HepG2 (cell line): ENCODE measurements around the gene TPI1. TPM values are rescaled to one million over a fixed set of nuclear protein-coding genes. Genes with fewer than 3 reads are reported as not detected.
A peak's percentile ranks its signal among the peaks of the same experiment; 100 is the strongest.

Experiments
- ATM ChIP-seq: fragments of 450-650 bp; IDR thresholded peaks from 2 replicates; pipeline ENCODE4 v1.7.1; 2017; ENCODE audit warnings: mild to moderate bottlenecking, borderline replicate concordance
- GABPA ChIP-seq, 2 experiments: IDR thresholded peaks; 2 replicates each; pipeline ENCODE4 v1.6.1; 2011 to 2016; ENCODE audit warnings: low read depth in 2 of 2, low read length in 1 of 2, missing biosample characterization in 1 of 2, missing genetic modification characterization in 1 of 2
- KDM6A ChIP-seq: IDR thresholded peaks from 2 replicates; pipeline ENCODE4 v1.6.1; 2016; ENCODE audit warnings: low read depth
- PBX3 ChIP-seq: sonication (generic); formaldehyde crosslinking; IDR thresholded peaks from 2 replicates; pipeline ENCODE4 v1.8.1; 2023; ENCODE audit warnings: missing genetic modification reagents, inconsistent platforms, borderline replicate concordance
- PHF21A ChIP-seq: sonication (generic); formaldehyde crosslinking; IDR thresholded peaks from 2 replicates; pipeline ENCODE4 v1.5.0; 2020; ENCODE audit warnings: mild to moderate bottlenecking, missing genetic modification reagents
- RFX5 ChIP-seq: IDR thresholded peaks from 2 replicates; pipeline ENCODE4 v1.6.1; 2011; ENCODE audit warnings: low read depth, low read length, improper control_type of control experiment
- SKIL ChIP-seq: sonication (generic); formaldehyde crosslinking; IDR thresholded peaks from 2 replicates; pipeline ENCODE4 v1.8.0; 2022; ENCODE audit warnings: missing genetic modification reagents, mild to moderate bottlenecking, moderate library complexity, borderline replicate concordance
- SOX13 ChIP-seq, 3 experiments: fragments of 450-650 bp in 1 of 3; sonication (generic) in 1 of 3; formaldehyde crosslinking in 1 of 3; IDR thresholded peaks in 2 of 3; conservative IDR thresholded peaks in 1 of 3; 2 replicates each; pipeline versions ENCODE4 v1.5.0 to v1.6.1; 2016 to 2020; ENCODE audit warnings: antibody characterized with exemption in 1 of 3, mild to moderate bottlenecking in 1 of 3, missing compliant biosample characterization in 1 of 3, missing genetic modification reagents in 1 of 3, moderate library complexity in 1 of 3
- THYN1 ChIP-seq: sonication (generic); formaldehyde crosslinking; IDR thresholded peaks from 2 replicates; pipeline ENCODE4 v1.8.1; 2023; ENCODE audit warnings: low read depth, mild to moderate bottlenecking, moderate library complexity, missing genetic modification reagents, borderline replicate concordance
- XBP1 ChIP-seq: sonication (generic); formaldehyde crosslinking; IDR thresholded peaks from 2 replicates; pipeline ENCODE4 v1.5.0; 2020; ENCODE audit warnings: missing genetic modification reagents
- ZBTB14 ChIP-seq: sonication (generic); formaldehyde crosslinking; IDR thresholded peaks from 2 replicates; pipeline ENCODE4 v1.4.0; 2020; ENCODE audit warnings: missing genetic modification reagents
- ZFP36L2 ChIP-seq: sonication (generic); formaldehyde crosslinking; IDR thresholded peaks from 2 replicates; pipeline ENCODE4 v1.4.0; 2020; ENCODE audit warnings: missing genetic modification reagents
- ZKSCAN5 ChIP-seq: sonication (generic); formaldehyde crosslinking; IDR thresholded peaks from 2 replicates; pipeline ENCODE4 v1.5.1; 2020; ENCODE audit warnings: mild to moderate bottlenecking, missing genetic modification reagents
- ZNF563 ChIP-seq: sonication (generic); formaldehyde crosslinking; IDR thresholded peaks from 2 replicates; pipeline ENCODE4 v1.8.0; 2022; ENCODE audit warnings: mild to moderate bottlenecking, moderate library complexity, missing genetic modification reagents
- ZNF570 ChIP-seq: sonication (generic); formaldehyde crosslinking; IDR thresholded peaks from 2 replicates; pipeline ENCODE4 v1.4.0; 2020; ENCODE audit warnings: mild to moderate bottlenecking, missing genetic modification reagents, borderline replicate concordance
- ZNF572 ChIP-seq: sonication (generic); formaldehyde crosslinking; IDR thresholded peaks from 2 replicates; pipeline ENCODE4 v1.5.1; 2020; ENCODE audit warnings: mild to moderate bottlenecking, missing genetic modification reagents
- ZNF773 ChIP-seq: sonication (generic); formaldehyde crosslinking; IDR thresholded peaks from 2 replicates; pipeline ENCODE4 v1.4.0; 2020; ENCODE audit warnings: missing genetic modification reagents, borderline replicate concordance
- ZNF775 ChIP-seq: sonication (generic); formaldehyde crosslinking; IDR thresholded peaks from 2 replicates; pipeline ENCODE4 v1.4.0; 2020; ENCODE audit warnings: missing genetic modification reagents, mild to moderate bottlenecking, moderate library complexity, borderline replicate concordance
- ZNF790 ChIP-seq: sonication (generic); formaldehyde crosslinking; IDR thresholded peaks from 2 replicates; pipeline ENCODE4 v1.8.0; 2022; ENCODE audit warnings: missing genetic modification reagents, mild to moderate bottlenecking, borderline replicate concordance
- ZSCAN22 ChIP-seq: sonication (generic); formaldehyde crosslinking; IDR thresholded peaks from 2 replicates; pipeline ENCODE4 v1.4.0; 2020; ENCODE audit warnings: mild to moderate bottlenecking, missing genetic modification reagents
- polyA plus RNA-seq, 8 experiments: library from polyadenylated mRNA; depleted of rRNA in 3 of 8; stranded (reverse) in 7 of 8; unstranded in 1 of 8; fragments of >200 nt; fragmentation: Illumina TruSeq in 4 of 8; extraction: Trizol in 4 of 8; gene quantifications; 2 replicates each; pipeline versions ENCODE4 v1.2.1 to v1.2.3, GENCODE V29; 2011 to 2016; ENCODE audit warnings: low read depth in 4 of 8, missing spikeins in 1 of 8, mixed read lengths in 1 of 8; ENCODE audit not compliant: insufficient read depth in 1 of 8
- total RNA-seq, 5 experiments: library from RNA; depleted of rRNA; stranded (reverse); fragments of >200 nt; fragmentation: Illumina TruSeq; extraction: Trizol; gene quantifications; 2 replicates each; pipeline ENCODE4 v1.2.3, GENCODE V29; 2016; ENCODE audit warnings: low read depth in 1 of 5
- TF ChIP-seq, protein P1 (sequence below): sonication (generic); formaldehyde crosslinking; IDR thresholded peaks from 2 replicates; pipeline ENCODE4 v1.4.0; 2020; ENCODE audit warnings: missing genetic modification reagents
- TF ChIP-seq, protein P2 (sequence below): sonication (generic); formaldehyde crosslinking; IDR thresholded peaks from 2 replicates; pipeline ENCODE4 v1.4.0; 2020; ENCODE audit warnings: missing genetic modification reagents

The TPI1 gene
- total and polyA plus RNA-seq, 2 of the 13 experiments (the other 11 are each of a cell fraction or from before 2014, with no cell fraction given): 945 to 2,535 TPM

- TF ChIP-seq, protein P1, sequence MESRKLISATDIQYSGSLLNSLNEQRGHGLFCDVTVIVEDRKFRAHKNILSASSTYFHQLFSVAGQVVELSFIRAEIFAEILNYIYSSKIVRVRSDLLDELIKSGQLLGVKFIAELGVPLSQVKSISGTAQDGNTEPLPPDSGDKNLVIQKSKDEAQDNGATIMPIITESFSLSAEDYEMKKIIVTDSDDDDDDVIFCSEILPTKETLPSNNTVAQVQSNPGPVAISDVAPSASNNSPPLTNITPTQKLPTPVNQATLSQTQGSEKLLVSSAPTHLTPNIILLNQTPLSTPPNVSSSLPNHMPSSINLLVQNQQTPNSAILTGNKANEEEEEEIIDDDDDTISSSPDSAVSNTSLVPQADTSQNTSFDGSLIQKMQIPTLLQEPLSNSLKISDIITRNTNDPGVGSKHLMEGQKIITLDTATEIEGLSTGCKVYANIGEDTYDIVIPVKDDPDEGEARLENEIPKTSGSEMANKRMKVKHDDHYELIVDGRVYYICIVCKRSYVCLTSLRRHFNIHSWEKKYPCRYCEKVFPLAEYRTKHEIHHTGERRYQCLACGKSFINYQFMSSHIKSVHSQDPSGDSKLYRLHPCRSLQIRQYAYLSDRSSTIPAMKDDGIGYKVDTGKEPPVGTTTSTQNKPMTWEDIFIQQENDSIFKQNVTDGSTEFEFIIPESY (CRISPR knock-in tag): no peak
- TF ChIP-seq ZKSCAN5 (CRISPR knock-in tag): no peak
- TF ChIP-seq PHF21A (CRISPR knock-in tag): no peak; the same call in 1 of the 2 replicates
- TF ChIP-seq ZFP36L2: no peak
- 0 out of 2 replicates have a peak, but pooled peaks have one; percentile 47 for TF ChIP-seq ZNF572 (CRISPR knock-in tag)
- TF ChIP-seq KDM6A (CRISPR knock-in tag): no peak
- no peak for TF ChIP-seq PBX3 (CRISPR knock-in tag)
- peak; percentile 19; the same call in 1 of the 2 replicates for TF ChIP-seq ZNF773
- no peak for TF ChIP-seq ZNF570 (CRISPR knock-in tag)
- TF ChIP-seq ATM: no peak
- no peak; the same call in 1 of the 2 replicates for TF ChIP-seq ZNF775
- peak; percentile 78 for TF ChIP-seq GABPA (IDR thresholded peaks at IDR 0.05; ENCODE audit: low read depth, low read length)
- TF ChIP-seq GABPA (CRISPR knock-in tag; IDR thresholded peaks at IDR 0.05; ENCODE audit: low read depth): peak; percentile 94
- TF ChIP-seq ZSCAN22 (CRISPR knock-in tag): no peak
- TF ChIP-seq RFX5: peak; percentile 45; the same call in 1 of the 2 replicates
- TF ChIP-seq SOX13 (IDR thresholded peaks at IDR 0.05): no peak
- TF ChIP-seq SOX13 (CRISPR knock-in tag; conservative IDR thresholded peaks at IDR 0.05 in 1 of 2, IDR thresholded peaks at IDR 0.05 in 1 of 2): peak in 1 of 2 experiments; percentile 11; a peak in 1 of 4 replicates
- TF ChIP-seq SKIL (CRISPR knock-in tag): no peak
- TF ChIP-seq XBP1 (CRISPR knock-in tag): no peak
- TF ChIP-seq ZBTB14 (CRISPR knock-in tag): no peak
- no peak for TF ChIP-seq ZNF563 (CRISPR knock-in tag)
- no peak for TF ChIP-seq THYN1
- TF ChIP-seq, protein P2, sequence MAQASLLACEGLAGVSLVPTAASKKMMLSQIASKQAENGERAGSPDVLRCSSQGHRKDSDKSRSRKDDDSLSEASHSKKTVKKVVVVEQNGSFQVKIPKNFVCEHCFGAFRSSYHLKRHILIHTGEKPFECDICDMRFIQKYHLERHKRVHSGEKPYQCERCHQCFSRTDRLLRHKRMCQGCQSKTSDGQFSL: no peak
- no peak for TF ChIP-seq ZNF790 (CRISPR knock-in tag)
Measured at GRCh38 chr12:6851921-6852650, 15.2 kb upstream of the TPI1 start, which contains the start of gene USP5 (continued).
